GM19397 (cell line): ENCODE results near the gene ELAPOR1.
A peak's percentile ranks its signal among the peaks of the same experiment; 100 is the strongest.
"Not testable (repeated sequence)": the region's sequence is repeated elsewhere in the genome, so short reads cannot be mapped to it uniquely, and the experiment has no call there.

Source experiments
- ATAC-seq: cut with Tn5 transposase; IDR thresholded peaks from one replicate; pipeline ENCODE4 v1.9.1; 2021; ENCODE audit warnings: mild to moderate bottlenecking, moderate library complexity; ENCODE audit not compliant: unreplicated experiment

Gene ELAPOR1

GRCh38 chr1:109133815-109134214 is 19.9 kb downstream of the ELAPOR1 start:
- no peak for ATAC-seq

GRCh38 chr1:109134423-109134822 is 20.5 kb downstream of the ELAPOR1 start:
- ATAC-seq = no peak

- no peak for ATAC-seq
Observed at GRCh38 chr1:109135940-109136339, 22.0 kb downstream of the ELAPOR1 start.

GRCh38 chr1:109136766-109137165 is 22.9 kb downstream of the ELAPOR1 start:
- ATAC-seq = no peak

GRCh38 chr1:109137958-109138357 is 24.0 kb downstream of the ELAPOR1 start:
- ATAC-seq = no peak

GRCh38 chr1:109138358-109138757 is 24.4 kb downstream of the ELAPOR1 start:
- no peak for ATAC-seq

GRCh38 chr1:109140392-109140791 is 26.5 kb downstream of the ELAPOR1 start:
- no peak for ATAC-seq

GRCh38 chr1:109142260-109142659 is 28.3 kb downstream of the ELAPOR1 start:
- ATAC-seq = no peak

GRCh38 chr1:109142725-109143124 is 28.8 kb downstream of the ELAPOR1 start:
- ATAC-seq = not testable (repeated sequence)

- ATAC-seq = no peak
Observed at GRCh38 chr1:109148987-109149561, 35.2 kb downstream of the ELAPOR1 start.

GRCh38 chr1:109149874-109150601 is 36.1 kb downstream of the ELAPOR1 start:
- ATAC-seq = no peak

- ATAC-seq = no peak
Observed at GRCh38 chr1:109151146-109151990, 37.5 kb downstream of the ELAPOR1 start.

- ATAC-seq = no peak
Observed at GRCh38 chr1:109152196-109152595, 38.3 kb downstream of the ELAPOR1 start.

- ATAC-seq = no peak
Observed at GRCh38 chr1:109156916-109157385, 43.0 kb downstream of the ELAPOR1 start.

GRCh38 chr1:109158433-109158832 is 44.5 kb downstream of the ELAPOR1 start:
- ATAC-seq = no peak

GRCh38 chr1:109159326-109159725 is 45.4 kb downstream of the ELAPOR1 start:
- ATAC-seq = no peak

GRCh38 chr1:109160071-109160840 is 46.3 kb downstream of the ELAPOR1 start:
- no peak for ATAC-seq

- peak; percentile 46 for ATAC-seq
Observed at GRCh38 chr1:109161858-109162606, 48.1 kb downstream of the ELAPOR1 start.

GRCh38 chr1:109162626-109163025 is 48.7 kb downstream of the ELAPOR1 start:
- no peak for ATAC-seq

- no peak for ATAC-seq
Observed at GRCh38 chr1:109163551-109163950, 49.6 kb downstream of the ELAPOR1 start.
